ENCODE data around the gene IQGAP3.

Gene IQGAP3

DNA sequence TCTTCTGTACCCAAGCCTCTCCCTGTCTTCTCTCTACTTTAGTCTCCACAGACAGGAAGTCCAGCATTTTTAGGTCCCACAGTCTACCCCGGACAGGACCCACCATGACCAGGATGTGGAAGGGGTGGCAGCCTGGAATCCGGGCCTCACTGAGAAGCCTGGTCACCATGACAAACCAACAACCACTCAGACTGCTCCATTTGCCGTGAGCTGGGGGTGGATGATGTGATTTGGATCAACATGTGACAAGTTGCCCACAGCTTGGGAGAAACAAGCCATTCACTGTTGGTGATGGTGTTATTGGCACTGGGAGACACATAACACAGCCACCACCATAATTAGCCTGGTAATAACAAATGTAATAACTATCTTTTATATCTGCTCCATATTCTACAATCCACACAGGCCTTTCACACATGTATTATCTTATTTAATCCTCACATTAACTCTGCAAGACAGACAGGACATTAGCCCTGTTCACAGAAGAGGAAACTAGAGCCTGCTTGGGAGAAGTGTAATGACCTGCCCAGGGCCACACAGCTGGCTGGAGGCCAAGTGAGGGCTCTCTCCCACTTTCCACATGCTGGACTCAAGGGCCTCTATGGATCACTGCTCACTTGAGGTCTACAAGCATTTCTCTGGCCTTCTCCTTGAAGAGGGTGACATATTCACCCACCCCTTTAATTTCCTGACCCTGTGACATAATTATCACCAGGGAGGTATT lies 94.7 kb downstream of the IQGAP3 start:
- no peak for DNase-seq

DNA sequence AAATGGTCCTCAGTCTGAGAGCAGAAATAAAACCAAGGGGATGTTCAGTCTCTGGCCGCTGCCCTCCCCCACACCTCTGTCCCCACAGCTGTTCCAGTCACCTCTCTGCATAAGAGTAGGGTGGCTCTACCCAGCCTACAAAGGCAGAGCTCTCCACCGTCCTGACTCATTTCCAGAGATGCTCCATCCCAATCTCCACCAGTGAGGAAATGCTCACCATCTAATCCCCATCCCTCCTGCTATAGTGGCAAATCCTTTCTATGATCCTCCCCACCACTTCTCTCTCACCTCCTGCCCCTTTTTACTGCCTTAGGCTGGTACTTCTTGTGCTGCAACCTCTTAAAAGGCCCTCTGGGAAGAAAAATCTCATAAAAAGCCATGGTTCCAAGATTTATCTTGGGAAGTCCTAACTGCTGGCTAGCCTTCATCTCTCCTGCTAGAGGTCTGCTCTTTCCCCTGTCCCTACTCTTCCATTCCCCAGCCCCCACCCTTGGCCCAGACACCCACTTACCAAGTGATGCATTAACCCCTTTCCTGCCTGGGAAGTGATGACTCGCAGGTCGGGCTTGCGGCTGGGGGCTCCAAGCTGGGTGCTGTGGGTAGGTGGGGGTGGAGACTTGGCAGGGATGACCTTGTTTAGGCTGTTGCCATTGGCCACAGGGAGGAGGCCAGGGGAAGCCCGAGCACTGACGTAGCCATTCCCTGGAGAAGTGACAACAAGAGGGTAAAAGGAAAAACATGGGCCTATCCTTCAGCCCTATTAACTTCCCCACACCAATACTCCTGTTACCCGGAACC lies 95.7 kb downstream of the IQGAP3 start:
- DNase-seq: peak; percentile 21

DNA sequence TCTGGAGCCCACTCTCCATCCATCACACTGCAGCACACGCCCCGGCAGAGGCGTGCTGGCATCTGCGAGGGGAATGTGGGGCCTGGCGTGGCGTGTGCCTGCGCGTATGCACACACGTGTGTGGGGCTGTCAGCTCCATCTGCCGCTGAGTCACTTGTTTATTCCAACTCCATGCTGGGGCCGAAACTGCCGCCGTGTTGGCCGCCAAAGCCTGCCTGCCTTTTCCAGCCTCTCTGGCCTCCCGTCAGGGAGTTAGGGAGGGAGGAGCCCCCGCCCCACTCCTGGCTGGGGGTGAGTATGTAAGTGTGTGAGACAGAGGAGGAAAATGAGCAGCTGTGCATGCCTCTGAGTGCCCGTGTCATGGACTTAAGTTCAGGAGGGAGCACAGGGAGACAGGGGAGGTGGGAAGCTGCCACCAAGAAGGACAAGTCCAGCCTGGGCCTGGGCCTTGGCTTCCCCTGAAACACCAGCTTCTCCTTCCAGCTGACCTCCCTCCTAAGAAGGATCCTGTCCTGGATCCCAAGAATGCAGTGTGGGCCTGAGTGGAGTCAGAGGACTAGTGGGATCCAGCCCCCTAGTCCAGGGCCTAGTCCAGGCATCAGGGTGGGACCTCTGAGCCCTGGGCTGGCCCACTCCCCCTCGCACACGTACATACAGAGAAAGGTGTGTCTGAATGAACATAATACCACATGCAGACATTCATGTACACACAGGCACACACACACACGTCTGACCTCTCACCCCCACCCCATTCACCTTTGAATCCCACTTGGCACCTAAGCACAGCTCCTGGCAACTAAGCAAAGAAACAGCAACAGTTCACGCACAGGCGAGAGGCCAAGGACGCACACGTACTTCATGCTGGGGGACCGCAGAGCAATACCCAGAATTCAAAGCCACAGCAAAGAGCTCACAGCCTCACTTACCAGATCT lies 96.5 kb downstream of the IQGAP3 start:
- no peak for DNase-seq
